PC-9 (cell line): ENCODE measurements around the gene HPCAL4. TPM values are rescaled to one million over a fixed set of nuclear protein-coding genes. Genes with fewer than 3 reads are reported as not detected.

ENCODE experiments used
- BruUV-seq: library from RNA; stranded (reverse); fragments of 400-500 nt; replicated peaks from 2 replicates; lab custom pipeline; 2021; lab: Mats Ljungman, UMichigan
- CTCF ChIA-PET: fragments of 300-600 bp; sonication (Branson Sonifier 250); formaldehyde crosslinking; loops from one replicate; lab custom pipeline; 2022; ENCODE audit warnings: antibody characterized with exemption; lab: Charles Lee
- POLR2A ChIA-PET: fragments of 300-600 bp; sonication (Branson Sonifier 250); formaldehyde crosslinking; loops from one replicate; lab custom pipeline; 2022; ENCODE audit warnings: antibody characterized with exemption; ENCODE audit not compliant: unreplicated experiment; lab: Charles Lee
- DNase-seq, 2 experiments: peaks; one replicate each; pipeline versions ENCODE4 v3.0.0 to v3.0.0-alpha.2; 2015 to 2022; ENCODE audit warnings: mixed read lengths in 1 of 2
- H2AFZ ChIP-seq: fragments of 200-600 bp; sonication (generic); 2 replicates; pipeline ENCODE4 v1.8.1; 2017; ENCODE audit warnings: antibody characterized with exemption
- H3F3A ChIP-seq: fragments of 200-600 bp; sonication (generic); 2 replicates; pipeline ENCODE4 v1.8.1; 2017; ENCODE audit warnings: antibody characterized with exemption, mild to moderate bottlenecking, low read depth; ENCODE audit not compliant: insufficient read depth
- H3K27ac ChIP-seq: fragments of 200-600 bp; sonication (generic); 2 replicates; pipeline ENCODE4 v1.6.1; 2016; ENCODE audit warnings: mixed run types
- H3K27me3 ChIP-seq: fragments of 200-600 bp; sonication (generic); 2 replicates; pipeline ENCODE4 v1.6.1; 2016; ENCODE audit warnings: low read depth, mixed run types; ENCODE audit not compliant: insufficient read depth
- H3K36me3 ChIP-seq: fragments of 200-600 bp; sonication (generic); 2 replicates; pipeline ENCODE4 v1.6.1; 2016; ENCODE audit warnings: low read depth, mixed run types
- H3K4me1 ChIP-seq: fragments of 200-600 bp; sonication (generic); replicated peaks from 2 replicates; pipeline ENCODE4 v1.6.1; 2016; ENCODE audit warnings: mixed run types; ENCODE audit not compliant: insufficient read depth
- H3K4me2 ChIP-seq: fragments of 200-600 bp; sonication (generic); 2 replicates; pipeline ENCODE4 v1.6.1; 2017; ENCODE audit warnings: mixed run types
- H3K4me3 ChIP-seq: fragments of 200-600 bp; sonication (generic); 2 replicates; pipeline ENCODE4 v1.6.1; 2016; ENCODE audit warnings: mixed run types
- H3K79me2 ChIP-seq: fragments of 200-600 bp; sonication (generic); 2 replicates; pipeline ENCODE4 v1.6.1; 2017; ENCODE audit warnings: low read depth, mixed run types
- H3K9me2 ChIP-seq: fragments of 200-600 bp; sonication (generic); 2 replicates; pipeline ENCODE4 v1.8.1; 2017; ENCODE audit warnings: mild to moderate bottlenecking; ENCODE audit not compliant: insufficient read depth
- H3K9me3 ChIP-seq: fragments of 200-600 bp; sonication (generic); 2 replicates; pipeline ENCODE4 v1.8.1; 2016; ENCODE audit warnings: low read depth; ENCODE audit not compliant: insufficient read depth
- H4K20me1 ChIP-seq: fragments of 200-600 bp; sonication (generic); 2 replicates; pipeline ENCODE4 v1.8.1; 2017; ENCODE audit not compliant: insufficient read depth
- EZH2 ChIP-seq: fragments of 200-600 bp; sonication (generic); IDR thresholded peaks from 2 replicates; pipeline ENCODE4 v1.8.0; 2017; ENCODE audit warnings: antibody characterized with exemption, low read depth
- intact Hi-C: fragments of 100-400 bp; cut with micrococcal nuclease; formaldehyde crosslinking; loops from one replicate; pipeline ENCODE4 v1.10.0; 2022; ENCODE audit not compliant: unreplicated experiment
- total RNA-seq: library from RNA; stranded (reverse); gene quantifications from 2 replicates; pipeline ENCODE4 v1.2.3, GENCODE V29; 2021
- TF ChIP-seq, protein P1 (sequence below): fragments of 200-600 bp; sonication (generic); conservative IDR thresholded peaks from 2 replicates; pipeline ENCODE4 v1.6.1; 2017; ENCODE audit warnings: mixed run types, antibody characterized with exemption, mild to moderate bottlenecking, moderate library complexity

Gene HPCAL4
- total RNA-seq, 1 experiment from 2014 or later, result 0.07 TPM

DNA sequence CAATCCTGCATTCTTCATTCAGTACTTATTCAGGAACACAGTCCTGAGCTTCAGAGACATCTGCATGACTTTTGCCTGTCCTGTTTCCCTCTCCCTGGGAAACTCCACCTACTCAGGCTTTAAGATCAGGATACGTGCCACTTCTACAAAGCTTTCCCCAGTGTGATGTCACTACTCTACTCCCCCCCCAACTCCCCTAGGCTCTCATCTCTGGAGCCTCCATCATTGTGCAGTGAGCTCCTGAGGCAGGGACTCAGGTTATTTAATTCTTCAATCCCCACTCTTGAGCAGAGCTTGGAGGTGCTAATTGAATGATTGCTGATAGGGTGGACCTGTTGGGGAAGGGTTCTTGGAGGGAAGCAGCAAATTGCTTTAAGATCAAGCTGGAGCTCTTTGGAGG lies 20.5 kb downstream of the HPCAL4 start:
- H2AFZ ChIP-seq, result no peak overlapping the region
- no peaks in the 10 kb centered on the region for H4K20me1 ChIP-seq
- intact Hi-C loops, result no loop called here
- no peaks in the 10 kb centered on the region for H3K4me1 ChIP-seq
- no peak overlapping the region for H3K4me2 ChIP-seq
- POLR2A ChIA-PET, result interaction anchor here (0.6 kb wide), 1 partner anchor 9 kb away, joined by 3 read pairs; no protein-coding TSS in a partner anchor
- H3K9me2 ChIP-seq, result no peaks in the 10 kb centered on the region
- no peaks in the 10 kb centered on the region for H3F3A ChIP-seq
- no peaks in the 10 kb centered on the region for H3K79me2 ChIP-seq
- CTCF ChIA-PET, result interaction anchor here (0.6 to 1.4 kb wide), 4 partner anchors 13 to 450 kb away, joined by 3 to 16 read pairs (median 4); partner anchors contain the start of gene HPCAL4
- BruUV-seq, result no TSS peak
- peaks cover 36% of the 10 kb centered on the region for H3K27me3 ChIP-seq
- no peak overlapping the region for H3K27ac ChIP-seq
- TF ChIP-seq EZH2, result no peak
- TF ChIP-seq, protein P1, sequence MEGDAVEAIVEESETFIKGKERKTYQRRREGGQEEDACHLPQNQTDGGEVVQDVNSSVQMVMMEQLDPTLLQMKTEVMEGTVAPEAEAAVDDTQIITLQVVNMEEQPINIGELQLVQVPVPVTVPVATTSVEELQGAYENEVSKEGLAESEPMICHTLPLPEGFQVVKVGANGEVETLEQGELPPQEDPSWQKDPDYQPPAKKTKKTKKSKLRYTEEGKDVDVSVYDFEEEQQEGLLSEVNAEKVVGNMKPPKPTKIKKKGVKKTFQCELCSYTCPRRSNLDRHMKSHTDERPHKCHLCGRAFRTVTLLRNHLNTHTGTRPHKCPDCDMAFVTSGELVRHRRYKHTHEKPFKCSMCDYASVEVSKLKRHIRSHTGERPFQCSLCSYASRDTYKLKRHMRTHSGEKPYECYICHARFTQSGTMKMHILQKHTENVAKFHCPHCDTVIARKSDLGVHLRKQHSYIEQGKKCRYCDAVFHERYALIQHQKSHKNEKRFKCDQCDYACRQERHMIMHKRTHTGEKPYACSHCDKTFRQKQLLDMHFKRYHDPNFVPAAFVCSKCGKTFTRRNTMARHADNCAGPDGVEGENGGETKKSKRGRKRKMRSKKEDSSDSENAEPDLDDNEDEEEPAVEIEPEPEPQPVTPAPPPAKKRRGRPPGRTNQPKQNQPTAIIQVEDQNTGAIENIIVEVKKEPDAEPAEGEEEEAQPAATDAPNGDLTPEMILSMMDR, result no peak
- H3K36me3 ChIP-seq, result no peaks in the 10 kb centered on the region
- no peak for DNase-seq
- H3K4me3 ChIP-seq, result no peak overlapping the region
- H3K9me3 ChIP-seq, result no peaks in the 10 kb centered on the region

DNA sequence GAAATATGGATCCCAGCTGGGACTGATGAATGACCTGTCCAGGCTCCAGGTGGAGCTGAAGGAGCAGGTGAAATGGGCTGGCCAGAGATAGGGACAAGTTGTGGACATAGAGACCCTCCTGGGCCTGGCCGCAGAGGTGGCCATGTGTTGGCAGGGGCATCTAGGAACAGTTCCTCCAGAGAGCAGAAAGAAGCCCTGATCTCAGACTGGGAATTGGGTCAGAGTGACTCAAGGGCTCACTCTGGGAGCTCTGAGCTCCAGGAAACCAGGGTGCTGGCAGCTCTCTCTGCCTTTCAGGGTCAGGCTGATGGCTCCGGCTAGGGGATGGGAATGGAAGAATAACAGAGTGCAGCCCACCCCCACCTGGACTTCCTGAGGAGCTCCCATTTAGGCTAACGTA lies 22.3 kb downstream of the HPCAL4 start:
- intact Hi-C loops, result no loop called here
- Histone ChIP-seq H3K4me2 (no peak overlapping the region), H4K20me1 (no peaks in the 10 kb centered on the region), H3F3A (no peaks in the 10 kb centered on the region), H3K9me2 (no peaks in the 10 kb centered on the region), H3K4me3 (no peak overlapping the region), H3K27ac (no peak overlapping the region), H3K9me3 (no peaks in the 10 kb centered on the region), H3K4me1 (no peaks in the 10 kb centered on the region), H2AFZ (no peak overlapping the region), H3K27me3 (peaks cover 37% of the 10 kb centered on the region), H3K79me2 (no peaks in the 10 kb centered on the region), H3K36me3 (no peaks in the 10 kb centered on the region)
- CTCF ChIA-PET, result interaction anchor here (0.6 kb wide), 2 partner anchors 51 to 481 kb away, joined by 5 to 10 read pairs; no protein-coding TSS in a partner anchor
- POLR2A ChIA-PET, result interaction anchor here (0.6 kb wide), 1 partner anchor 13 kb away, joined by 8 read pairs; no protein-coding TSS in a partner anchor
- TF ChIP-seq, protein P1, result no peak
- no peak for TF ChIP-seq EZH2
- no peak for DNase-seq
- no TSS peak for BruUV-seq

DNA sequence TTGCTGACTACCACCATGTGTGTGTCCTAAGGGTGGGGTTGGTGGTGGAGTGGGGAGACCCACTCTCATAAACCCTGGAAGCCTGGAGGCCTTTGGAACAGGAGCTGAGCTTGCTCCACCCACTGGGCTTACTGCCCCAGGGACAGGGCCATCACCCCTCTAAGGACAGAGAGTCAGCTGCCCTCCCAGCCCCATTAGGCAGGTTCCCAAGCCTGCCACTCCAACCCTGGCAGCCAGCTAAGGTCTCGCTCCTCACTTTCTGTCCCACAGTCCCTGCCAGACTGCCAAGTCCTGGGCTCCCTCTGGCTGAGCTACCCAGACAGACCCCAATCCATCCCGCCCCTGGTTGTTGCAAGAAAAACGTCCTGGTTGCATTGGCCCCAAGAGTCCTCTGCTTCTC lies 23.1 kb downstream of the HPCAL4 start:
- H3K79me2 ChIP-seq, result no peaks in the 10 kb centered on the region
- H3K27ac ChIP-seq, result no peak overlapping the region
- peaks cover 37% of the 10 kb centered on the region for H3K27me3 ChIP-seq
- H3K4me1 ChIP-seq, result no peaks in the 10 kb centered on the region
- no peak overlapping the region for H3K4me2 ChIP-seq
- no peaks in the 10 kb centered on the region for H3F3A ChIP-seq
- intact Hi-C loops, result no loop called here
- no peaks in the 10 kb centered on the region for H3K36me3 ChIP-seq
- CTCF ChIA-PET, result no interaction called here
- no peaks in the 10 kb centered on the region for H3K9me3 ChIP-seq
- BruUV-seq, result no TSS peak
- POLR2A ChIA-PET, result no interaction called here
- H2AFZ ChIP-seq, result no peak overlapping the region
- no peaks in the 10 kb centered on the region for H3K9me2 ChIP-seq
- H3K4me3 ChIP-seq, result no peak overlapping the region
- DNase-seq, result no peak
- no peaks in the 10 kb centered on the region for H4K20me1 ChIP-seq
- TF ChIP-seq, protein P1, result no peak
- TF ChIP-seq EZH2, result no peak
